HTR-8/SVneo (cell line): ENCODE data around the gene PTPRD.

Experiments used
- DNase-seq: peaks from one replicate; pipeline ENCODE4 v3.0.0; 2011; ENCODE audit warnings: low spot score, mixed read lengths; ENCODE audit not compliant: insufficient read length
- FAIRE-seq: peaks from 2 replicates; lab custom pipeline; 2011; peaks lifted over from hg19 to GRCh38; lab: Jason Lieb, UNC

Gene PTPRD

DNA sequence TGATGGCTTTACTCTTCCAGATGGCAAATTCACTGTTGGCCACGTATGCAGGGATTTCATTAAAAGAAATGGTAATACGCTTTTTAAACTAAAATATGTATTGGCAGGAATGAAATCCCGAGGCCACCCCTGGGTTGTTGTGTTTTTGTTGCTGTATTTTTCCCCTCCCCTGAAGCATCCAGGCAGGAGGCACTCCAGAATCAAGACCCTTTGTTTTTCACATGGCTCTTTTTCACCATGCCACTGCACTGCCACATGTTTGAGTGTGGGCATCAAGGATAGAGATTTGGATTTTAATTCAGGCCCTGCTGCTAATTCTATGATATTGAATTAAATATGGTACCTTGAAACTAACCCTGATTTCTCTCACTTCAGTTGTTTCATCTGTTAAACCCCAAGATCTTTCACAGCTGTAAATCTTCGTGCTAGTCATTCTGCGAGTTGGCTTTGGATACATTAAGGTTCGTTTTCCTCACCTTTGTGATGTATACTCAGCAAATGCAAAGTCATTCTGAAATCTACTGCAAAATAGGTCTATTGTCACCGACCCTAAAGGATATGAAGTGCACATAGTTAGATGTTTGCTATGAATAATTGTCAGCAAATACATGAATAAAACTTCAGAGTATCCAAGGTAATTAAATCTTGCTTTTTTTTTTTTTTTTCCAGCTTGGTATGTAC lies 533.4 kb downstream of the PTPRD start:
- no peak for DNase-seq
- no peak for FAIRE-seq

GRCh38 chr9:10071579-10071978 lies 541.2 kb downstream of the PTPRD start:
- no peak for FAIRE-seq
- no peak for DNase-seq

GRCh38 chr9:10062629-10063395 lies 550.0 kb downstream of the PTPRD start:
- DNase-seq (no peak), FAIRE-seq (no peak)

DNA sequence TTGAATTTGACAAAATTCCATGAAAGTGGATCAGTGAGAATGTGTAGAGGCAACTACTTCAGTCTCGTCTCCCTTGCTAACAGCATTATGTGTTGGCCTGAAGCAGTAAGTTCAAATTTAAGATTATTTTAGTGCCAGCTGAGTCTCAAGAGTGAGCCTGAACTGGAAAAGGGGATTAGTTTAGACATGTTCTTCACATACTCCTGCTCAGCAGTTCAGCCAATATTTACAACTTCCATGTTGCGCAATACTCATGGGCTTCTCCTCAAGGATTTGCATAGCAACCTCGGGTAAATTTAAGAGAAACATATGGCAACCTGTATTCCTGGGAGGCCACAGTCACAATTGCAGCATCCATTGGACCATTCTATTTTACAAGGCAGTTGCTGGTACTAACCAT lies 553.8 kb downstream of the PTPRD start:
- FAIRE-seq (no peak), DNase-seq (no peak)

DNA sequence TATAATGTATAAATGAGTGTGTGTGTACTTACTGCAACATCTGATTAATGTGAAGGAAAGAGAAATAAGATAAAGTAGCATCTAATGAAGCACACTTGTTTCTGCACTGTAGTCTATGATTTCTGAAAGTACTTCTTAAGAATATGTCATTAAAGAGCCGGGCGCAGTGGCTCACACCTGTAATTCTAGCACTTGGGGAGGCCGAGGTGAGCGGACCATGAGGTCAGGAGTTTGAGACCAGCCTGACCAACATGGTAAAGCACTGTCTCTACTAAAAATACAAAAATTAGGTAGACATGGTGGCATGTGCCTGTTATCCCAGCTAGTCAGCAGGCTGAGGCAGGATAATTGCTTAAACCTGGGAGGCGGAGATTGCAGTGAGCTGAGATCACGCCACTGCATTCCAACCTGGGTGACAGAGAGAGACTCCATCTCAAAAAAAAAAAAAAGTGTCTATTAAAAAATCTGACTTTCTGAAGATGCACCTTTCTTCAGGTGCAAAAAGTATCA lies 556.9 kb downstream of the PTPRD start:
- FAIRE-seq (no peak), DNase-seq (no peak)

GRCh38 chr9:10054456-10054855 lies 558.3 kb downstream of the PTPRD start:
- FAIRE-seq: no peak
- DNase-seq: no peak

- FAIRE-seq (no peak), DNase-seq (no peak)
Observed at GRCh38 chr9:10052916-10053315, 559.9 kb downstream of the PTPRD start.

GRCh38 chr9:10052181-10052580 lies 560.6 kb downstream of the PTPRD start:
- DNase-seq (no peak), FAIRE-seq (no peak)

GRCh38 chr9:10050016-10050415 lies 562.8 kb downstream of the PTPRD start:
- no peak for DNase-seq
- no peak for FAIRE-seq

GRCh38 chr9:10048994-10049393 lies 563.8 kb downstream of the PTPRD start:
- no peak for DNase-seq
- no peak for FAIRE-seq

GRCh38 chr9:10045598-10045997 lies 567.2 kb downstream of the PTPRD start:
- FAIRE-seq: no peak
- DNase-seq: no peak

GRCh38 chr9:10041726-10042229 lies 571.0 kb downstream of the PTPRD start:
- FAIRE-seq: no peak
- no peak for DNase-seq

GRCh38 chr9:10036095-10036494 lies 576.7 kb downstream of the PTPRD start:
- no peak for DNase-seq
- FAIRE-seq: no peak

DNA sequence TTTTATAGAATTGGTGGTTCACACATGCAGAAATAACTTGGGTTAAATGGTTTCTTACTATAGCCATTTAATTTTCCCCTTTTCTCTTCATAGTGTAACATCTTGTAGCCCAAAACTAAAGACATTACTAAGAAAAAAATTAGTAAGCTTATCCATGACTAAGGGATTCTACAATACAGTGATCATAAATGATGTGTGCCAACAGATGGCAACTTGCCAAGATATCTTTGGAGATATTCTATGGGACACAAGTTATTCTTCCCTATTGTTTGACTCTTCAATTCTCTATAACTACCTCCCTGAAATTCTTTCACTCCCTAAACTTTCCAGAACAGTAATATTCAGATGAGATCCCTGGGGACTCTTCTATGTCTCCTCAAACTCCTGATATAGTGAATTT lies 580.6 kb downstream of the PTPRD start:
- DNase-seq (no peak), FAIRE-seq (no peak)

DNA sequence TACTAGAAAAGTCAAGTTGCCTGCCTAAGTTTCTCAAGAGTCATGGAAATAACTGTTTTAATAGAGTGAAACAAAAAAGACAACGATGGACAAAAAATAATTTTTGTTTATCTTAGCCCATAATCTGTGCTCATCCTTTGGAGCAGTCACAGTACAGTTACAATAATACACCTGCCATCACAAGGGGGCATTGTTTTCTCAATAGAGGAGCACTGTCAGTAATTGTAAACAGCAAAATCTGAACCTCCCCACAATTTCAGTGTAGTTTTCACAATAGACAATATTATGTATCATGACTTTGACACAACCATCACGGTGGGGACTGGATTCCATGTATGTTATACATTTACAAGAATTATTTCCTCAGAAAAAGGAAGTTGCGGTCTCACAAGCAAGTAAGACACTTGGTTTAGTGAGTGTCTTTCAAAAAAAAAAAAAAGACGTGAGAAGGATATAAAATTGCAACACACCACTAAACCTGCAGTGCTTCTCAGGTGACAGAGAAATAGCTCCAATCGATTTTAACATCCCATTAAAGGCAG lies 586.3 kb downstream of the PTPRD start:
- FAIRE-seq: no peak
- no peak for DNase-seq

DNA sequence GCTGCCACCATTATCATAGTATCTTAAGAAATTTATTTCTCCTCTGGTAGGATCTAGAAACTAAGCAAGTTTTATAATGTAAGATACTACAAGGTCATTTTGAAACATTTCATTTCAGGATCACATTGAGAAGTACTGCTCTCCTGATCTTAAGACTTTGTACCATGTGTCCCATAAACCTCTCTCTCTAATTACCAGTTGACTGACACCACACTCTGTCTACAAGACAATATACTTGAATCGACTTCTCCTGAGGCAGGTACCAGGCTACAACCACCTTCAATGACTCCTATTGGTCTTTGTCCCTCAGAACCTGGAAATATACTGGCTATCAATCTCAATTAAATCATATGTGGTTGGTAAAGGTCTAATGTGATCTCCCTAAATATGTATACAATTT lies 597.0 kb downstream of the PTPRD start:
- no peak for FAIRE-seq
- no peak for DNase-seq

DNA sequence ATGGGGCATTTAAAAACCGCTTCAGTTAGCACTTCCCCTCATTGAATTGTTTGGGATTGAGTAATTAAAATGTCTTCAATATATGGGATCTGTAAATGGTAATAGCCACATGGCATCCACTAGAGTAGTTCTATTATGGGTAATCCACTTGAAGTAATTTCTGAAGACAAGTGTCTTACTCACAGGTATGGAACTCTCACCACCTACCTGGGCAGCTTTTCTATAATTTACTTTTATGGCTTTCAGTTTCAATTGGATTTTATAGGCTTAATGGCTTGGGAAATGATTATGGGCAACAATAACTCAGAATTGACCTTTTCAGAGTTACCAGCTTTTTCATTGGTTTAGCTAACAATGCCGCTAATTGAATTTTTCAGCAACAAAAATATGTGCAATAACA lies 597.9 kb downstream of the PTPRD start:
- FAIRE-seq (no peak), DNase-seq (no peak)

- DNase-seq: no peak
- FAIRE-seq: no peak
Observed at GRCh38 chr9:10009401-10009800, 603.4 kb downstream of the PTPRD start.

- DNase-seq (no peak), FAIRE-seq (no peak)
Observed at GRCh38 chr9:10008101-10008799, 604.6 kb downstream of the PTPRD start.

DNA sequence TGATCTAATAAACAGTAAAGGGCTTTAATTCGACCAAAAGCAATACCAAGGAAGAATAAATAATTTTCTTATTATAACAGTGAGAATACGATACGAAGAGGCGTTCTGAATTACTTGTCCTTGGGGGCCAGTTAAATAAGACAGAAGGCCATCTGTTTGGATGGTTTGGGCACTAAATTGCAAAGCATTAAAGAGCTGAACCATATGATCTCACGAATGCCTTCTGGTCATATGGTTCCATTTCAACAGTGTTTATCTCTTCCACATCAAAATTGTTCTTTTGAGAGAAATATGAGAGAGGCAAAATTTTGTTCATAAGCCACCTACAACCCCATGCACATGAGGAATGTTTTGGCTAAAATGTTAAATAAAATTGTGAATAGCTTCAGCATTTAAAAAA lies 605.4 kb downstream of the PTPRD start:
- no peak for FAIRE-seq
- no peak for DNase-seq

DNA sequence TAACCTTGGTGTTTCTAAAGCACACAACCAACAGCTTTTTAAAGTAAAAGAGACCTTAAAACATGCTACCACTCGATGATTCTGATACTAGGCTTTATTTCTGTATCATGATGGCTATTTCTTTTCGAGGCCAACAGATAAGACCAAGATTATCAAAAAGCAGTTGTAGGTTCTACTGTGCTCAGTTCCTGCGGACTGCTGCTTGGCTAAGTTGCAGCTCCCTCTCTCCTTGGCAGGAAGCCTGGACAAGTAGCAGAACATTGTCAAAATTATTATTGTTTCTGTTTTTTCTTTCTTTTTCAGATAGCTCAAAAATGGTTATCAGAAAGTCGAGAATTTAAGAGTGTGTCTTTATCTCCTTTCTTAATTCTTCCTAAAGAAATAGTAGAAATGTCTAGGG lies 607.6 kb downstream of the PTPRD start:
- FAIRE-seq: no peak
- no peak for DNase-seq
